Spinal cord (tissue), 10 donors: Measurements from ENCODE around the gene GCM1. TPM values are rescaled to one million over a fixed set of nuclear protein-coding genes. Genes with fewer than 3 reads are reported as not detected.
"Not testable (repeated sequence)": the region's sequence is repeated elsewhere in the genome, so short reads cannot be mapped to it uniquely, and the experiment has no call there.

ENCODE experiments used
- DNase-seq, 6 donors: peaks; one replicate each; pipeline versions ENCODE4 v3.0.0 to v3.0.0-alpha.2; 2013 to 2015; ENCODE audit warnings: low spot score in 6 of 6, low read depth in 4 of 6
- H3K27ac ChIP-seq: one replicate; pipeline ENCODE4 v1.5.1; 2013; ENCODE audit warnings: low read depth, low read length, control low read depth
- H3K27me3 ChIP-seq: one replicate; pipeline ENCODE4 v1.6.1; 2013; ENCODE audit warnings: low read length; ENCODE audit not compliant: control insufficient read depth, insufficient read depth
- H3K36me3 ChIP-seq: one replicate; pipeline ENCODE4 v1.6.1; 2013; ENCODE audit warnings: low read length; ENCODE audit not compliant: control insufficient read depth, insufficient read depth
- H3K4me1 ChIP-seq: one replicate; pipeline ENCODE4 v1.6.1; 2013; ENCODE audit warnings: low read length; ENCODE audit not compliant: control insufficient read depth, insufficient read depth
- H3K4me3 ChIP-seq: one replicate; pipeline ENCODE4 v1.5.1; 2013; ENCODE audit warnings: low read depth, low read length, control low read depth
- H3K9me3 ChIP-seq: one replicate; pipeline ENCODE4 v1.6.1; 2013; ENCODE audit warnings: low read length; ENCODE audit not compliant: control insufficient read depth, insufficient read depth
- WGBS: methylation state at CpG from one replicate; pipeline ENCODE4 v1.1.5; 2013; ENCODE audit warnings: missing lambda C conversion rate; ENCODE audit not compliant: insufficient coverage; 5-methylcytosine and 5-hydroxymethylcytosine counted together
- polyA plus RNA-seq, 2 donors: library from polyadenylated mRNA; unstranded; fragments of 120-200 nt; gene quantifications; one replicate each; pipeline ENCODE4 v1.2.1, GENCODE V29; 2013; ENCODE audit not compliant: insufficient read length in 2 of 2
- total RNA-seq, 2 donors: library from RNA; depleted of rRNA in 1 of 2; stranded (reverse); fragments of 120-200 nt in 1 of 2; fragments of >200 nt in 1 of 2; gene quantifications; one replicate each; pipeline versions ENCODE4 v1.2.3 to v1.2.4, GENCODE V29; 2013 to 2014
- donor health status: healthy.

Gene GCM1
- total and polyA plus RNA-seq, 4 donors: 0.11 TPM; not detected in 3

GRCh38 chr6:53172468-53172803 is 23.8 kb upstream of the GCM1 start:
- no peak overlapping the region for H3K4me3 ChIP-seq
- no peaks in the 10 kb centered on the region for H3K9me3 ChIP-seq
- H3K27ac ChIP-seq: no peak overlapping the region
- H3K27me3 ChIP-seq: no peaks in the 10 kb centered on the region
- 85% methylated on average over 6 of the region's 6 CpGs for whole genome bisulfite sequencing
- no peak for DNase-seq
- no peaks in the 10 kb centered on the region for H3K4me1 ChIP-seq
- no peaks in the 10 kb centered on the region for H3K36me3 ChIP-seq

GRCh38 chr6:53171605-53172467 is 23.2 kb upstream of the GCM1 start:
- H3K27ac ChIP-seq: no peak overlapping the region
- 67% methylated on average over 15 of the region's 20 CpGs for whole genome bisulfite sequencing
- no peaks in the 10 kb centered on the region for H3K9me3 ChIP-seq
- no peaks in the 10 kb centered on the region for H3K4me1 ChIP-seq
- no peaks in the 10 kb centered on the region for H3K36me3 ChIP-seq
- peak; percentile 35 to 90 (median 58) for DNase-seq
- no peak overlapping the region for H3K4me3 ChIP-seq
- no peaks in the 10 kb centered on the region for H3K27me3 ChIP-seq

- no peaks in the 10 kb centered on the region for H3K36me3 ChIP-seq
- H3K27me3 ChIP-seq: no peaks in the 10 kb centered on the region
- DNase-seq: no peak
- no peak overlapping the region for H3K4me3 ChIP-seq
- no peak overlapping the region for H3K27ac ChIP-seq
- WGBS: 73% methylated on average over 3 of the region's 4 CpGs
- H3K9me3 ChIP-seq: no peaks in the 10 kb centered on the region
- H3K4me1 ChIP-seq: no peaks in the 10 kb centered on the region
Measured at GRCh38 chr6:53168516-53169267, 20.1 kb upstream of the GCM1 start.

- Histone ChIP-seq H3K27ac (no peak overlapping the region), H3K4me3 (no peak overlapping the region), H3K9me3 (no peaks in the 10 kb centered on the region), H3K4me1 (no peaks in the 10 kb centered on the region), H3K36me3 (no peaks in the 10 kb centered on the region), H3K27me3 (no peaks in the 10 kb centered on the region)
- no CpG with 5 or more reads among the region's 4 CpGs for WGBS
- no peak for DNase-seq
Measured at GRCh38 chr6:53165293-53165692, 16.7 kb upstream of the GCM1 start.

GRCh38 chr6:53162606-53163005 is 14.0 kb upstream of the GCM1 start:
- H3K27ac ChIP-seq: no peak overlapping the region
- no peaks in the 10 kb centered on the region for H3K9me3 ChIP-seq
- DNase-seq: no peak
- no peak overlapping the region for H3K4me3 ChIP-seq
- no peaks in the 10 kb centered on the region for H3K4me1 ChIP-seq
- WGBS: no CpG with 5 or more reads among the region's 1 CpG
- no peaks in the 10 kb centered on the region for H3K27me3 ChIP-seq
- no peaks in the 10 kb centered on the region for H3K36me3 ChIP-seq

- Histone ChIP-seq H3K9me3 (no peaks in the 10 kb centered on the region), H3K27me3 (no peaks in the 10 kb centered on the region), H3K36me3 (no peaks in the 10 kb centered on the region), H3K27ac (no peak overlapping the region), H3K4me3 (no peak overlapping the region), H3K4me1 (no peaks in the 10 kb centered on the region)
- no CpG with 5 or more reads among the region's 3 CpGs for WGBS
- DNase-seq: no peak
Measured at GRCh38 chr6:53161481-53162009, 12.9 kb upstream of the GCM1 start.

GRCh38 chr6:53159558-53159957 is 10.9 kb upstream of the GCM1 start:
- no peak overlapping the region for H3K27ac ChIP-seq
- H3K9me3 ChIP-seq: no peaks in the 10 kb centered on the region
- no peaks in the 10 kb centered on the region for H3K4me1 ChIP-seq
- WGBS: no CpG with 5 or more reads among the region's 2 CpGs
- H3K4me3 ChIP-seq: no peak overlapping the region
- H3K36me3 ChIP-seq: no peaks in the 10 kb centered on the region
- no peaks in the 10 kb centered on the region for H3K27me3 ChIP-seq
- DNase-seq: no peak

GRCh38 chr6:53158076-53158475 is 9.4 kb upstream of the GCM1 start:
- not testable (repeated sequence) for H3K27ac ChIP-seq, H3K9me3 ChIP-seq, H3K27me3 ChIP-seq, H3K4me3 ChIP-seq, H3K4me1 ChIP-seq, DNase-seq, H3K36me3 ChIP-seq
- WGBS: 100% methylated on average over 3 of the region's 6 CpGs

- H3K4me3 ChIP-seq, H3K27ac ChIP-seq, H3K9me3 ChIP-seq, DNase-seq, H3K4me1 ChIP-seq, H3K36me3 ChIP-seq, H3K27me3 ChIP-seq: not testable (repeated sequence)
- 100% methylated on average over 1 of the region's 4 CpGs for WGBS
Measured at GRCh38 chr6:53155279-53155678, 6.6 kb upstream of the GCM1 start.
